ENCODE results near the gene CRYGB.
"Not testable (repeated sequence)": the region's sequence is repeated elsewhere in the genome, so short reads cannot be mapped to it uniquely, and the experiment has no call there.

Gene CRYGB

GRCh38 chr2:208101716-208102631, 44.0 kb downstream of the CRYGB start:
- no peak overlapping the region for H3K4me3 Mint-ChIP-seq

GRCh38 chr2:208099682-208100470, 46.1 kb downstream of the CRYGB start:
- peaks cover 27% of the 10 kb centered on the region for H3K27me3 Mint-ChIP-seq
- ATAC-seq, result no peak
- H3K27ac Mint-ChIP-seq, result no peak overlapping the region
- no peaks in the 10 kb centered on the region for H3K4me1 Mint-ChIP-seq
- H3K4me3 Mint-ChIP-seq, result no peak overlapping the region
- no peaks in the 10 kb centered on the region for H3K36me3 Mint-ChIP-seq
- no peaks in the 10 kb centered on the region for H3K9me3 Mint-ChIP-seq

More at GRCh38 chr2:208101716-208102631, 44.0 kb downstream of the CRYGB start:
- Mint-ChIP-seq H3K27ac (no peak overlapping the region), H3K27me3 (peaks cover 46% of the 10 kb centered on the region), H3K4me1 (no peaks in the 10 kb centered on the region), H3K36me3 (no peaks in the 10 kb centered on the region), H3K9me3 (no peaks in the 10 kb centered on the region)
- no peak for ATAC-seq

- H3K9me3 Mint-ChIP-seq, H3K27ac Mint-ChIP-seq, H3K4me3 Mint-ChIP-seq, H3K36me3 Mint-ChIP-seq, ATAC-seq, H3K4me1 Mint-ChIP-seq: not testable (repeated sequence)
- peaks cover 20% of the 10 kb centered on the region for H3K27me3 Mint-ChIP-seq
Measured at GRCh38 chr2:208098701-208099100, 47.3 kb downstream of the CRYGB start.

- Mint-ChIP-seq H3K36me3 (no peaks in the 10 kb centered on the region), H3K4me3 (no peak overlapping the region), H3K27ac (no peak overlapping the region), H3K4me1 (no peaks in the 10 kb centered on the region), H3K9me3 (no peaks in the 10 kb centered on the region), H3K27me3 (peaks cover 20% of the 10 kb centered on the region)
- no peak for ATAC-seq
Measured at GRCh38 chr2:208098267-208098666, 47.7 kb downstream of the CRYGB start.

- H3K4me3 Mint-ChIP-seq, result no peak overlapping the region
- no peaks in the 10 kb centered on the region for H3K9me3 Mint-ChIP-seq
- H3K4me1 Mint-ChIP-seq, result no peaks in the 10 kb centered on the region
- no peak for ATAC-seq
- H3K27ac Mint-ChIP-seq, result no peak overlapping the region
- no peaks in the 10 kb centered on the region for H3K36me3 Mint-ChIP-seq
- H3K27me3 Mint-ChIP-seq, result peaks cover 20% of the 10 kb centered on the region
Measured at GRCh38 chr2:208097801-208098200, 48.2 kb downstream of the CRYGB start.

- no peak overlapping the region for H3K4me3 Mint-ChIP-seq
- no peaks in the 10 kb centered on the region for H3K9me3 Mint-ChIP-seq
- H3K27me3 Mint-ChIP-seq, result peaks cover 20% of the 10 kb centered on the region
- H3K36me3 Mint-ChIP-seq, result no peaks in the 10 kb centered on the region
- no peak for ATAC-seq
- no peak overlapping the region for H3K27ac Mint-ChIP-seq
- H3K4me1 Mint-ChIP-seq, result no peaks in the 10 kb centered on the region
Measured at GRCh38 chr2:208097313-208097712, 48.6 kb downstream of the CRYGB start.

GRCh38 chr2:208096080-208096479, 49.9 kb downstream of the CRYGB start:
- Mint-ChIP-seq H3K36me3 (no peaks in the 10 kb centered on the region), H3K27me3 (peaks cover 20% of the 10 kb centered on the region), H3K4me1 (no peaks in the 10 kb centered on the region), H3K27ac (no peak overlapping the region), H3K4me3 (no peak overlapping the region), H3K9me3 (no peaks in the 10 kb centered on the region)
- ATAC-seq, result no peak

GRCh38 chr2:208093128-208093527, 52.8 kb downstream of the CRYGB start:
- Mint-ChIP-seq H3K4me3 (no peak overlapping the region), H3K27me3 (no peaks in the 10 kb centered on the region), H3K36me3 (no peaks in the 10 kb centered on the region), H3K27ac (no peak overlapping the region), H3K9me3 (peaks cover 2% of the 10 kb centered on the region), H3K4me1 (no peaks in the 10 kb centered on the region)
- no peak for ATAC-seq

Data from stimulated activated memory B cell treated with anti-CD40 and anti-IgM and Interleukin-4, amounts not matched to agents 10 μg/mL and 1 μg/mL and 100 μg/mL, for 72 hours (primary cell).